ENCODE results near the gene MCF2L. TPM values are rescaled to one million over a fixed set of nuclear protein-coding genes. Genes with fewer than 3 reads are reported as not detected.

MCF2L gene, protein sequence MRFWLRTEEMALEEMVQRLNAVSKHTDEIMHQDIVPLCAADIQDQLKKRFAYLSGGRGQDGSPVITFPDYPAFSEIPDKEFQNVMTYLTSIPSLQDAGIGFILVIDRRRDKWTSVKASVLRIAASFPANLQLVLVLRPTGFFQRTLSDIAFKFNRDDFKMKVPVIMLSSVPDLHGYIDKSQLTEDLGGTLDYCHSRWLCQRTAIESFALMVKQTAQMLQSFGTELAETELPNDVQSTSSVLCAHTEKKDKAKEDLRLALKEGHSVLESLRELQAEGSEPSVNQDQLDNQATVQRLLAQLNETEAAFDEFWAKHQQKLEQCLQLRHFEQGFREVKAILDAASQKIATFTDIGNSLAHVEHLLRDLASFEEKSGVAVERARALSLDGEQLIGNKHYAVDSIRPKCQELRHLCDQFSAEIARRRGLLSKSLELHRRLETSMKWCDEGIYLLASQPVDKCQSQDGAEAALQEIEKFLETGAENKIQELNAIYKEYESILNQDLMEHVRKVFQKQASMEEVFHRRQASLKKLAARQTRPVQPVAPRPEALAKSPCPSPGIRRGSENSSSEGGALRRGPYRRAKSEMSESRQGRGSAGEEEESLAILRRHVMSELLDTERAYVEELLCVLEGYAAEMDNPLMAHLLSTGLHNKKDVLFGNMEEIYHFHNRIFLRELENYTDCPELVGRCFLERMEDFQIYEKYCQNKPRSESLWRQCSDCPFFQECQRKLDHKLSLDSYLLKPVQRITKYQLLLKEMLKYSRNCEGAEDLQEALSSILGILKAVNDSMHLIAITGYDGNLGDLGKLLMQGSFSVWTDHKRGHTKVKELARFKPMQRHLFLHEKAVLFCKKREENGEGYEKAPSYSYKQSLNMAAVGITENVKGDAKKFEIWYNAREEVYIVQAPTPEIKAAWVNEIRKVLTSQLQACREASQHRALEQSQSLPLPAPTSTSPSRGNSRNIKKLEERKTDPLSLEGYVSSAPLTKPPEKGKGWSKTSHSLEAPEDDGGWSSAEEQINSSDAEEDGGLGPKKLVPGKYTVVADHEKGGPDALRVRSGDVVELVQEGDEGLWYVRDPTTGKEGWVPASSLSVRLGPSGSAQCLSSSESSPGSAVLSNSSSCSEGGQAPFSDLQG
- total RNA-seq (10 to 100 TPM; 46.3 to 59.3 TPM), polyA plus RNA-seq (ENCODE audit: insufficient read length in 2 of 2) (100 to 1,000 TPM; 125 to 136 TPM)
- long read RNA-seq, donor 1, partial matches to known transcripts: 0 of 1 reads
- long read RNA-seq, donor 1, other reads (novel, unspliced or antisense): 0 of 1 reads
- long read RNA-seq, donor 2, partial matches to known transcripts: 0 of 1 reads
- long read RNA-seq, donor 2, other reads (novel, unspliced or antisense): 0 of 1 reads
- long read RNA-seq, donor 3, partial matches to known transcripts: 0 of 2 reads
- long read RNA-seq, donor 3, other reads (novel, unspliced or antisense): 0 of 2 reads
- long read RNA-seq, donor 4: 0 reads

DNA sequence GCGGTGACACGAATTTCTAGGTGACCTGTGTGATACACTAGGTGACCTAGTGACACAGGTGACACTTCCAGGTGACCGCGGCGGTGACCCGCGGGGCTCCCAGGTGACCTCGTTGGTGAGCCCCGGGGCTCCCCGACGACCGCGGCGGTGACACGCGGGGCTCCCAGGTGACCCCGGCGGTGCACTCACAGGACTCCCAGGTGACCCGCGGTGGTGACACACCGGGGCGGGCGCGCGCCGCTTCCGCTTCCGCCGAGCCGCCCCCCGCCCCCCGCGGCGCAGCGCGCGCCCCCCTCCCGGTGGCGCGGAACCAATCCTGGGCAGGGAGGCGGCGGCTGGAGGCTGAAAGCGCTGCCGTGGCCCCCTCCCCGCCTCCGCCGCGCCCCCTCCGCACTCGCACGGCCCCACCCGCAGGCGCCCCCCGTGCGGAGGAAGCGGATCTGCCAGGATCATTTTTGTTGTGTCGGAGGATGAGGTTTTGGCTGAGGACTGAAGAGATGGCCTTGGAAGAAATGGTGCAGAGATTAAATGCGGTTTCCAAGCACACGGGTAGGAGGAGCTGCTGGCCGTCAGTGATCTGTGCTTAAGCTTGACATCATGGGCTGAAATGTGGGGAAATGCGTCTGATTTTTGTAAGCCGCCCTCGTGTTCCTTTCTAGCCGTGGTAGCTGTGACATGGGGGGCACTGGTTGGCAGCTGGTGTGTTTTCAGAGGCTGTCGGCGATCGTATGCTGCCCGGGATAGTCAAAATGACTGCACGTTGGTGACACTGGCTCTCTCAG, at the start of gene MCF2L:
Gene MCF2L, plus strand, starts transcription at position 305 of the 782 bp plus-strand sequence. Its CDS starts 166 bp downstream, at position 471.
- WGBS (ENCODE audit: insufficient coverage): under 1% methylated on average over 68 of the region's 69 CpGs
- Histone ChIP-seq H3K27ac (ENCODE audit: low read depth, low read length) (peak within 1 kb of the TSS; percentile 54), H3K27me3 (ENCODE audit: control insufficient read depth, insufficient read depth, low read length) (no peaks in the 10 kb centered on the region)

DNA sequence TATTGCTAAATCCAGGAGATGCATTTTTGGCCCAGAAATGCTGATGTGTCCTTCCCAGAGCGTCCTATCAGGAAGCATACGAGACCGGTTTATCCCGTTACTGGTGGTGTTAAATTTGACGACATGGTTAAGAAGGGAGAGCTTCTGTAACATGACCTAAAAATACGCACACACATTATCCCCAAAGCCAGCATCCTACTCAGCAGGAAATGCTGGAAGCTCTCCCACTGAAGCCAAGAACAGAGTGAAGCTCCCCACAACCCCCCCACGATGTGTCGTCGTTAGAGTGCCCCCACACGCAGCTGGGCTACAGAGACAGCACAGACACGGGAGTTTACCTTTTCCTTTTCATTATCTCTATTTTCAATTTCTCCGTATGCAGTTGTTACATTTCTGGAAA, 45.1 kb upstream of the MCF2L start:
- Histone ChIP-seq H3K4me1 (ENCODE audit: control insufficient read depth, insufficient read depth, low read length) (peaks cover 5% of the 10 kb centered on the region), H3K27ac (ENCODE audit: low read depth, low read length) (no peak overlapping the region), H3K27me3 (ENCODE audit: control insufficient read depth, insufficient read depth, low read length) (no peaks in the 10 kb centered on the region), H3K4me3 (ENCODE audit: low read depth, low read length) (no peak overlapping the region), H3K9me3 (ENCODE audit: control insufficient read depth, insufficient read depth, low read length) (no peaks in the 10 kb centered on the region), H3K36me3 (ENCODE audit: control insufficient read depth, insufficient read depth, low read length) (no peaks in the 10 kb centered on the region)
- DNase-seq (ENCODE audit: low read depth in 4 of 6, low spot score in 6 of 6): no peak
- 80% methylated on average over 5 of the region's 12 CpGs for WGBS (ENCODE audit: insufficient coverage)

More for the DNA sequence above, at the start of gene MCF2L:
- H3K4me1 ChIP-seq (ENCODE audit: control insufficient read depth, insufficient read depth, low read length): peaks cover 49% of the 10 kb centered on the region
- peak in 5 of 6 donors; percentile 47 to 94 (median 72) for DNase-seq (ENCODE audit: low read depth in 4 of 6, low spot score in 6 of 6)
- peaks cover 13% of the 10 kb centered on the region for H3K36me3 ChIP-seq (ENCODE audit: control insufficient read depth, insufficient read depth, low read length)
- peak within 1 kb of the TSS; percentile 55 for H3K4me3 ChIP-seq (ENCODE audit: low read depth, low read length)
- no peaks in the 10 kb centered on the region for H3K9me3 ChIP-seq (ENCODE audit: control insufficient read depth, insufficient read depth, low read length)

DNA sequence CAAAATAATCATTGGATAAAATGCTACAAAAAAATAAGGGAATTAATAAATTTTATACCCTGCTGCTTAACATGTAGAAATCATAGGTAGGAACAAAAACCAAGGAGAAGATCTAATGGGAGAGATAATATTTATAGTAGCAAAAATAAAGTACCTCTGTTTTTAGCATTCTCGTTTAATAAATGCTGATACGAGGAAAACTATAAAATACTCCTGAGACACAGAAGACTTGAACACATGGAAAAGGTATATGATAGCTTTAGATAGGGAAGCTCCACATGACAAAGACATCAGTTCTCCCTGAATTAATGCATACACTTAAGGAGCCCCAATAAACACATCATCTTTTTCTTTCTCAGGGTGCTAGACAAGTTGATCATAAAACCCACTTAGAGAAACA, 44.6 kb upstream of the MCF2L start:
- no peaks in the 10 kb centered on the region for H3K36me3 ChIP-seq (ENCODE audit: control insufficient read depth, insufficient read depth, low read length)
- H3K4me1 ChIP-seq (ENCODE audit: control insufficient read depth, insufficient read depth, low read length): peaks cover 9% of the 10 kb centered on the region
- H3K9me3 ChIP-seq (ENCODE audit: control insufficient read depth, insufficient read depth, low read length): no peaks in the 10 kb centered on the region
- H3K27me3 ChIP-seq (ENCODE audit: control insufficient read depth, insufficient read depth, low read length): no peaks in the 10 kb centered on the region
- H3K27ac ChIP-seq (ENCODE audit: low read depth, low read length): no peak overlapping the region
- no peak overlapping the region for H3K4me3 ChIP-seq (ENCODE audit: low read depth, low read length)
- no peak for DNase-seq (ENCODE audit: low read depth in 4 of 6, low spot score in 6 of 6)
- no CpG with 5 or more reads among the region's 2 CpGs for WGBS (ENCODE audit: insufficient coverage)

DNA sequence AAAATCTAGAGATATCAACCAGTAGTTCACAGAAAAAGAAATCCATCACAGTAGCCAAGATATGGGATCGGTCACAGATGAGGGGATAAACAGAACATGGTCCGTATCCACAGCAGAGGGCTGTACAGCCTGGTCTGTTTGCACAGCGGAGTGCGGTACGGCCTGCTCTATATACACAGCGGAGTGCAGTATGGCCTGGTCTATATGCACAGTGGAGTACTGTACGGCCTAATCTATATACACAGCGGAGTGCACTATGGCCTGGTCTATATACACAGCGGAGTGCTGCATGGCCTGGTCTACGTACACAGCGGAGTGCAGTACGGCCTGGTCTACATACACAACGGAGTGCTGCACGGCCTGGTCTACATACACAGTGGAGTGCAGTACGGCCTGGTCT, 43.0 kb upstream of the MCF2L start:
- Histone ChIP-seq H3K4me3 (ENCODE audit: low read depth, low read length) (no peak overlapping the region), H3K27me3 (ENCODE audit: control insufficient read depth, insufficient read depth, low read length) (no peaks in the 10 kb centered on the region)
- 97% methylated on average over 15 of the region's 15 CpGs for WGBS (ENCODE audit: insufficient coverage)

DNA sequence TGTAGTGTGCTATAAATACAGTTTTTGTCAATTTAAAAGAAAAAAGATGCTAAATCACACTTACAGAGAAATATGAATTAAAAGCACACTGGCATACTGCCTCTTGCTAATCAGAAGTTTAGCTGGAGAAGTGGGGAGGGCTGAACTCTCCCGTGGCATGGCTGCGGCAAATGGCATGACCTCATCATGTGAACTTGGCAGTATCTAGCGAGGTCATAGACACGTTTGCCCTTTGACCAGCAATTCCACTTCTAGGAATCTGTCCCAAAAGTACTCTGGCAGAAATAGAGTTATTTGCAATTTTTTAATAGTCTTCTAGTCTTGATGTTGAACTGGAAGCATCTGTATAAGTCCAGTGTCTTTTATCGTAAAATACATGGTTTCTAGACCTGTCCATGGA, 42.0 kb upstream of the MCF2L start:
- WGBS (ENCODE audit: insufficient coverage): 93% methylated on average over 4 of the region's 5 CpGs
- peaks cover 17% of the 10 kb centered on the region for H3K4me1 ChIP-seq (ENCODE audit: control insufficient read depth, insufficient read depth, low read length)
- DNase-seq (ENCODE audit: low read depth in 4 of 6, low spot score in 6 of 6): peak in 1 of 6 donors; percentile 39
- H3K4me3 ChIP-seq (ENCODE audit: low read depth, low read length): no peak overlapping the region
- H3K27ac ChIP-seq (ENCODE audit: low read depth, low read length): no peak overlapping the region
- no peaks in the 10 kb centered on the region for H3K27me3 ChIP-seq (ENCODE audit: control insufficient read depth, insufficient read depth, low read length)
- no peaks in the 10 kb centered on the region for H3K36me3 ChIP-seq (ENCODE audit: control insufficient read depth, insufficient read depth, low read length)
- H3K9me3 ChIP-seq (ENCODE audit: control insufficient read depth, insufficient read depth, low read length): no peaks in the 10 kb centered on the region

More for the DNA sequence above, 43.0 kb upstream of the MCF2L start:
- H3K4me1 ChIP-seq (ENCODE audit: control insufficient read depth, insufficient read depth, low read length): peaks cover 15% of the 10 kb centered on the region
- no peak overlapping the region for H3K27ac ChIP-seq (ENCODE audit: low read depth, low read length)
- no peak for DNase-seq (ENCODE audit: low read depth in 4 of 6, low spot score in 6 of 6)
- H3K36me3 ChIP-seq (ENCODE audit: control insufficient read depth, insufficient read depth, low read length): no peaks in the 10 kb centered on the region
- H3K9me3 ChIP-seq (ENCODE audit: control insufficient read depth, insufficient read depth, low read length): no peaks in the 10 kb centered on the region

DNA sequence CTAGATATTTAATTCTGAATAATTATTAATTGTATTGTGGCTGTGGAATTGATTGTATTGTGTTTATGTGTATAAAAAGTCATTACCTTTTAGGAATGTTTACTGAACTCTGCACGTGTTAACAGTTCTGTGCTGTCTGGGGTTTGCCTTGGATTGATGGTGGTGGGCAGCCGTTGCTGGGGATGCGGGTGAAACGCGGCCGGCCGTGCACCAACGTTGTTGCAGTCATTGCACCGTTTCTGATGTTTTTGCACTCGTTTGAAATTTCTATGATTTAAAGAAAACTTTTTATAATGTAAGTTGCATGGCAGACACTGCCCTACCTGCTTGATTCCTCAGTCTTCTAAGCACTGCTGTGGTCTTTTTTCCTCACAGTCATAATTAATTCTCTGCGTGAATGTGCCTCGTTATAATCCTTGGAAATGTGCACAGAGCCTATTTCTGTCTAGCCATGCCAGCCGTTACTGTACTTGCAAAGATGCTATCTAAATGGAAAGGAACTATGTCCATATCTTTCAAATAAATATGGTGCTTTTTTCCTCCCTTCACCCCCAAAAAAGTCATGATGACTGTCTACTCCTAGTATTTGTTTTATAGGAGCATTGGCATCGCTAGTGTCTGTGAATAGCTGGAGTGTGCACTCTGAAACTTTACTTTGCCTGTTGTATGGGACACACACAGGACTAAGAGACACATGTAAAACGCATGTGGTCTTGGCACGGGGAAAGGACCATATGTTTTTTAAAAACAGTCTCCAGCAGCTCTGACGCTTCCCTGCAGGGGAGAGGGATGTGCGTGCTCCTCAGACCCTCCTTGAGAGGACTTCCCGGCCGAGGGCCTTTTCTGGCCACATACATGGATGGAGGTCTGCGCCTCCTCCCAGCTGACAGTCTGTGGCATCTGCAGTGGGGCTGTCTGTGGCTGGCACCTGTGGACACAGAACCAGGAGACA, 40.7 kb upstream of the MCF2L start:
- Histone ChIP-seq H3K27me3 (ENCODE audit: control insufficient read depth, insufficient read depth, low read length) (no peaks in the 10 kb centered on the region), H3K4me1 (ENCODE audit: control insufficient read depth, insufficient read depth, low read length) (peaks cover 17% of the 10 kb centered on the region), H3K27ac (ENCODE audit: low read depth, low read length) (no peak overlapping the region), H3K36me3 (ENCODE audit: control insufficient read depth, insufficient read depth, low read length) (no peaks in the 10 kb centered on the region), H3K9me3 (ENCODE audit: control insufficient read depth, insufficient read depth, low read length) (no peaks in the 10 kb centered on the region), H3K4me3 (ENCODE audit: low read depth, low read length) (no peak overlapping the region)
- 64% methylated on average over 13 of the region's 21 CpGs for WGBS (ENCODE audit: insufficient coverage)
- peak in 1 of 6 donors; percentile 86 for DNase-seq (ENCODE audit: low read depth in 4 of 6, low spot score in 6 of 6)

DNA sequence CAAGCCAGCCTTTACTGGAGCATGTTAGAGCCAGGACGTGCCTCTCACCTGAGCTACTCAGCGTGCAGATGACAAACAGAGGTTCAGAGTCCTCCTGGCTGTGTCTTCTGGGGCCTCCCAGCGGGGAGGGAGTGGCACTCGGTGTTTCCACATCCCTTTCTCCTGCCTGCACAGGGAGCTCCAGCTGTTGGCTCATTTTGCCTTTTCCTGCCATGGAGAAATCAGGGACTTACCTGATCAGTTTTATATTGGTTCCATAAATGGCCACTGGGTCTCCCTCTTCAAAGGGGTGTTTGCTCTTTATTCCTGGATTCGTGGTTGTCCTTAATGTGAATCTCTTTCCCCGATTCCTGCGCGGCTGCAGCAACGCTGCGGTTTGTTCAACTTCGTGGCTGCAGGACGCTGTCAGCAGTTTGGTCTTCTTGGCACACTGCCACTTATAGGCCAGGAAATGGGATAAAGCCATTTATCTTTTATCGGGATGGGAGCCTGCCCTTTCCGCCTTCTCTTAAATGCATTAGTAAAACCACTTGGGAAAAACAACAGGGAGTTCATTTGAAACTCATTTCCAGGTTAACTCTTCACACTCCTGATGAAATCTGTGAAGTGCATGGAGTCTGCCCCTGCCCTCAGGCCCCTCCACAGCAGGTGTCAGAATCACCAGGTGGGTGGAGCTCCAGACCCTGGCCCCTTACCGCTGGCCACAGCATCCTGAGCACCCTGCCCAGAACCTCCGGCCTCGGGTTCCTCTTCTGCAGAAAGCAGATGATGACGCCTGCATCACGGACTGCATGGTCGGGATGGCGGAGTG, 39.8 kb upstream of the MCF2L start:
- peaks cover 17% of the 10 kb centered on the region for H3K4me1 ChIP-seq (ENCODE audit: control insufficient read depth, insufficient read depth, low read length)
- no peaks in the 10 kb centered on the region for H3K27me3 ChIP-seq (ENCODE audit: control insufficient read depth, insufficient read depth, low read length)
- H3K36me3 ChIP-seq (ENCODE audit: control insufficient read depth, insufficient read depth, low read length): no peaks in the 10 kb centered on the region
- 33% methylated on average over 20 of the region's 21 CpGs for WGBS (ENCODE audit: insufficient coverage)
- H3K9me3 ChIP-seq (ENCODE audit: control insufficient read depth, insufficient read depth, low read length): no peaks in the 10 kb centered on the region
- DNase-seq (ENCODE audit: low read depth in 4 of 6, low spot score in 6 of 6): peak in 2 of 6 donors; percentile 61 to 82
- H3K4me3 ChIP-seq (ENCODE audit: low read depth, low read length): no peak overlapping the region
- H3K27ac ChIP-seq (ENCODE audit: low read depth, low read length): no peak overlapping the region
